Measurements from ENCODE around the gene USP4.

Gene USP4

GRCh38 chr3:49386056-49386756 lies 46.4 kb upstream of the USP4 start:
- no peak for TF ChIP-seq CTCF (conservative IDR thresholded peaks at IDR 0.05; ENCODE audit: low read depth, low read length)
- Histone ChIP-seq H3K27ac (no peak overlapping the region), H3K79me2 (ENCODE audit: insufficient read depth, low read depth) (peaks cover 98% of the 10 kb centered on the region), H3K9ac (no peak overlapping the region), H3K4me3 (IDR thresholded peaks at IDR 0.05; ENCODE audit: insufficient read depth, low read depth, low read length) (no peak overlapping the region), H3K36me3 (ENCODE audit: insufficient read depth) (no peaks in the 10 kb centered on the region), H3K27me3 (ENCODE audit: insufficient read depth, low read depth) (no peaks in the 10 kb centered on the region), H2AFZ (ENCODE audit: low read depth) (no peak overlapping the region), H3K4me1 (ENCODE audit: low read depth, poor library complexity, severe bottlenecking) (no peaks in the 10 kb centered on the region), H3K4me2 (no peak overlapping the region), H4K20me1 (ENCODE audit: insufficient read depth) (no peaks in the 10 kb centered on the region)

GRCh38 chr3:49385617-49386016 lies 45.8 kb upstream of the USP4 start:
- H3K79me2 ChIP-seq (ENCODE audit: insufficient read depth, low read depth): peaks cover 98% of the 10 kb centered on the region
- no peaks in the 10 kb centered on the region for H3K36me3 ChIP-seq (ENCODE audit: insufficient read depth)
- no peak overlapping the region for H3K4me3 ChIP-seq (IDR thresholded peaks at IDR 0.05; ENCODE audit: insufficient read depth, low read depth, low read length)
- no peaks in the 10 kb centered on the region for H3K27me3 ChIP-seq (ENCODE audit: insufficient read depth, low read depth)
- no peak overlapping the region for H3K4me2 ChIP-seq
- H3K9ac ChIP-seq: no peak overlapping the region
- TF ChIP-seq CTCF (conservative IDR thresholded peaks at IDR 0.05; ENCODE audit: low read depth, low read length): no peak
- H4K20me1 ChIP-seq (ENCODE audit: insufficient read depth): no peaks in the 10 kb centered on the region
- no peak overlapping the region for H2AFZ ChIP-seq (ENCODE audit: low read depth)
- H3K27ac ChIP-seq: no peak overlapping the region
- H3K4me1 ChIP-seq (ENCODE audit: low read depth, poor library complexity, severe bottlenecking): no peaks in the 10 kb centered on the region

- H3K4me3 ChIP-seq (IDR thresholded peaks at IDR 0.05; ENCODE audit: insufficient read depth, low read depth, low read length): no peak overlapping the region
- peaks cover 96% of the 10 kb centered on the region for H3K79me2 ChIP-seq (ENCODE audit: insufficient read depth, low read depth)
- TF ChIP-seq CTCF (conservative IDR thresholded peaks at IDR 0.05; ENCODE audit: low read depth, low read length): no peak
- no peak overlapping the region for H3K27ac ChIP-seq
- H2AFZ ChIP-seq (ENCODE audit: low read depth): no peak overlapping the region
- no peak overlapping the region for H3K4me2 ChIP-seq
- no peak overlapping the region for H3K9ac ChIP-seq
- no peaks in the 10 kb centered on the region for H3K36me3 ChIP-seq (ENCODE audit: insufficient read depth)
- H4K20me1 ChIP-seq (ENCODE audit: insufficient read depth): no peaks in the 10 kb centered on the region
- no peaks in the 10 kb centered on the region for H3K4me1 ChIP-seq (ENCODE audit: low read depth, poor library complexity, severe bottlenecking)
- H3K27me3 ChIP-seq (ENCODE audit: insufficient read depth, low read depth): no peaks in the 10 kb centered on the region
Observed at GRCh38 chr3:49383387-49383786, 43.5 kb upstream of the USP4 start.

- H3K36me3 ChIP-seq (ENCODE audit: insufficient read depth): no peaks in the 10 kb centered on the region
- no peaks in the 10 kb centered on the region for H3K4me1 ChIP-seq (ENCODE audit: low read depth, poor library complexity, severe bottlenecking)
- H3K9ac ChIP-seq: no peak overlapping the region
- H4K20me1 ChIP-seq (ENCODE audit: insufficient read depth): no peaks in the 10 kb centered on the region
- H2AFZ ChIP-seq (ENCODE audit: low read depth): no peak overlapping the region
- no peak overlapping the region for H3K4me2 ChIP-seq
- H3K27ac ChIP-seq: no peak overlapping the region
- no peak overlapping the region for H3K4me3 ChIP-seq (IDR thresholded peaks at IDR 0.05; ENCODE audit: insufficient read depth, low read depth, low read length)
- H3K27me3 ChIP-seq (ENCODE audit: insufficient read depth, low read depth): no peaks in the 10 kb centered on the region
- TF ChIP-seq CTCF (conservative IDR thresholded peaks at IDR 0.05; ENCODE audit: low read depth, low read length): no peak
- H3K79me2 ChIP-seq (ENCODE audit: insufficient read depth, low read depth): peaks cover 66% of the 10 kb centered on the region
Observed at GRCh38 chr3:49378249-49378895, 38.5 kb upstream of the USP4 start.

Measured in KMS-11 (cell line).